Measurements from ENCODE around the gene CXorf66. TPM values are rescaled to one million over a fixed set of nuclear protein-coding genes. Genes with fewer than 3 reads are reported as not detected.

CXorf66 gene
- total RNA-seq, 1 experiment from 2014 or later = not detected

- Mint-ChIP-seq H3K36me3 (no peaks in the 10 kb centered on the region), H3K4me1 (peaks cover 41% of the 10 kb centered on the region), H3K27me3 (ENCODE audit: low read depth) (no peaks in the 10 kb centered on the region; the same call in 1 of the 2 replicates), H3K27ac (peak overlapping the region; percentile 79; the same call in 1 of the 2 replicates), H3K4me3 (peak overlapping the region; percentile 75), H3K9me3 (no peaks in the 10 kb centered on the region)
- ChIA-PET CTCF (no interaction called here), POLR2A (no interaction called here)
- TF ChIP-seq USF2 (CRISPR knock-in tag; IDR thresholded peaks at IDR 0.05) = no peak
- no peak for TF ChIP-seq NFYB (CRISPR knock-in tag; conservative IDR thresholded peaks at IDR 0.05; ENCODE audit: low read depth)
- no peak for TF ChIP-seq AFF4 (CRISPR knock-in tag; IDR thresholded peaks at IDR 0.05; ENCODE audit: borderline replicate concordance)
- no peak for TF ChIP-seq CBFB (CRISPR knock-in tag; IDR thresholded peaks at IDR 0.05; ENCODE audit: low read depth)
- no peak for TF ChIP-seq HMGA2 (CRISPR knock-in tag; IDR thresholded peaks at IDR 0.05)
- TF ChIP-seq NFE2L1 (CRISPR knock-in tag; IDR thresholded peaks at IDR 0.05) = no peak
- no peak for TF ChIP-seq ZNF671 (CRISPR knock-in tag; IDR thresholded peaks at IDR 0.05)
- no peak for TF ChIP-seq KAT7 (CRISPR knock-in tag; IDR thresholded peaks at IDR 0.05; ENCODE audit: borderline replicate concordance)
- TF ChIP-seq MLX (CRISPR knock-in tag; IDR thresholded peaks at IDR 0.05) = no peak
- no peak for TF ChIP-seq E2F1 (CRISPR knock-in tag; IDR thresholded peaks at IDR 0.05)
- no peak for TF ChIP-seq FOXK1 (CRISPR knock-in tag; IDR thresholded peaks at IDR 0.05)
- TF ChIP-seq TEAD1 (CRISPR knock-in tag; IDR thresholded peaks at IDR 0.05) = no peak
- no peak for TF ChIP-seq GABPB1 (CRISPR knock-in tag; IDR thresholded peaks at IDR 0.05)
- no peak for TF ChIP-seq ELF4 (CRISPR knock-in tag; IDR thresholded peaks at IDR 0.05; ENCODE audit: low read depth)
- TF ChIP-seq ATF6 (CRISPR knock-in tag; IDR thresholded peaks at IDR 0.05) = no peak
- TF ChIP-seq IRF1 (CRISPR knock-in tag; IDR thresholded peaks at IDR 0.05) = no peak
- no peak for TF ChIP-seq ZNF396 (CRISPR knock-in tag; IDR thresholded peaks at IDR 0.05; ENCODE audit: borderline replicate concordance)
- TF ChIP-seq PREB (CRISPR knock-in tag; IDR thresholded peaks at IDR 0.05; ENCODE audit: borderline replicate concordance) = no peak
- TF ChIP-seq ETV6 (CRISPR knock-in tag; IDR thresholded peaks at IDR 0.05) = no peak
- DNase-seq (ENCODE audit: low spot score) = no peak
- no peak for ATAC-seq
These were observed 31.4 kb downstream of the CXorf66 start for GRCh38 chrX:139933904-139934303.
